Left lung (tissue), 10 donors: ENCODE measurements around the gene IFITM10. TPM values are rescaled to one million over a fixed set of nuclear protein-coding genes. Genes with fewer than 3 reads are reported as not detected.

Experiments used
- ATAC-seq: fragments of 200-7000 bp; cut with Tn5 transposase; one replicate; pipeline ENCODE4 v1.9.1; 2020; ENCODE audit warnings: moderate library complexity
- DNase-seq, 4 donors: peaks; one replicate each; pipeline ENCODE4 v3.0.0-alpha.2; 2013 to 2020
- H3K27ac ChIP-seq, 2 donors: fragments of 200-600 bp; sonication (generic) in 1 of 2; one replicate each; pipeline versions ENCODE4 v1.5.0 to v1.8.0; 2020 to 2021
- H3K27me3 ChIP-seq, 2 donors: fragments of 200-600 bp; sonication (generic) in 1 of 2; one replicate each; pipeline versions ENCODE4 v1.5.0 to v1.8.0; 2020 to 2021
- H3K36me3 ChIP-seq, 2 donors: fragments of 200-600 bp; sonication (generic) in 1 of 2; one replicate each; pipeline versions ENCODE4 v1.5.0 to v1.8.0; 2020 to 2021
- H3K4me1 ChIP-seq, 2 donors: fragments of 200-600 bp; one replicate each; pipeline ENCODE4 v1.8.0; 2021
- H3K4me3 ChIP-seq, 2 donors: fragments of 200-600 bp; sonication (generic) in 1 of 2; one replicate each; pipeline versions ENCODE4 v1.5.0 to v1.8.0; 2020 to 2021; ENCODE audit warnings: mild to moderate bottlenecking in 1 of 2
- H3K9me3 ChIP-seq, 2 donors: fragments of 200-600 bp; sonication (generic) in 1 of 2; one replicate each; pipeline versions ENCODE4 v1.5.0 to v1.8.0; 2020 to 2021
- intact Hi-C, 2 donors: fragments of 100-400 bp; cut with DNase I; formaldehyde crosslinking; loops; one replicate each; pipeline versions ENCODE4 v1.11.2 to v1.14.2; 2022
- polyA plus RNA-seq, 6 donors: library from polyadenylated mRNA; unstranded; fragments of 120-200 nt; gene quantifications; one replicate each; pipeline ENCODE4 v1.2.1, GENCODE V29; 2013; ENCODE audit not compliant: insufficient read length in 6 of 6
- total RNA-seq, 2 donors: library from RNA; stranded (reverse); fragmentation: NEBNext Ultra II Directional; extraction: Animal tissue kit (Norgen Biotek cat#: 25700); gene quantifications; one replicate each; pipeline ENCODE4 v1.2.1, GENCODE V29; 2021
- TF ChIP-seq, protein P1 (sequence below), 2 donors: fragments of 200-600 bp; sonication (generic) in 1 of 2; IDR thresholded peaks; one replicate each; pipeline versions ENCODE4 v1.5.0 to v1.8.0; 2021; ENCODE audit warnings: antibody characterized with exemption in 2 of 2
- donor health status: DM: no; HTN: yes; CAD: no.
- donor health status: DM: no; HTN: no; CAD: no.

IFITM10 gene
- total and polyA plus RNA-seq, 8 donors, result 0.07 to 16.5 (median 0.22) TPM; not detected in 1

- peak in 1 of 4 donors; percentile 42 for DNase-seq
- Histone ChIP-seq H3K9me3 (no peaks in the 10 kb centered on the region), H3K27me3 (peaks cover 0 to 39% of the 10 kb centered on the region in 2 donors), H3K27ac (no peak overlapping the region), H3K36me3 (no peaks in the 10 kb centered on the region), H3K4me1 (no peaks in the 10 kb centered on the region), H3K4me3 (no peak overlapping the region)
- intact Hi-C loops, result no loop called here
- TF ChIP-seq, protein P1, sequence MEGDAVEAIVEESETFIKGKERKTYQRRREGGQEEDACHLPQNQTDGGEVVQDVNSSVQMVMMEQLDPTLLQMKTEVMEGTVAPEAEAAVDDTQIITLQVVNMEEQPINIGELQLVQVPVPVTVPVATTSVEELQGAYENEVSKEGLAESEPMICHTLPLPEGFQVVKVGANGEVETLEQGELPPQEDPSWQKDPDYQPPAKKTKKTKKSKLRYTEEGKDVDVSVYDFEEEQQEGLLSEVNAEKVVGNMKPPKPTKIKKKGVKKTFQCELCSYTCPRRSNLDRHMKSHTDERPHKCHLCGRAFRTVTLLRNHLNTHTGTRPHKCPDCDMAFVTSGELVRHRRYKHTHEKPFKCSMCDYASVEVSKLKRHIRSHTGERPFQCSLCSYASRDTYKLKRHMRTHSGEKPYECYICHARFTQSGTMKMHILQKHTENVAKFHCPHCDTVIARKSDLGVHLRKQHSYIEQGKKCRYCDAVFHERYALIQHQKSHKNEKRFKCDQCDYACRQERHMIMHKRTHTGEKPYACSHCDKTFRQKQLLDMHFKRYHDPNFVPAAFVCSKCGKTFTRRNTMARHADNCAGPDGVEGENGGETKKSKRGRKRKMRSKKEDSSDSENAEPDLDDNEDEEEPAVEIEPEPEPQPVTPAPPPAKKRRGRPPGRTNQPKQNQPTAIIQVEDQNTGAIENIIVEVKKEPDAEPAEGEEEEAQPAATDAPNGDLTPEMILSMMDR (IDR thresholded peaks at IDR 0.05), result no peak
- no peak for ATAC-seq
Measured at GRCh38 chr11:1717745-1718144, 32.6 kb downstream of the IFITM10 start.

DNA sequence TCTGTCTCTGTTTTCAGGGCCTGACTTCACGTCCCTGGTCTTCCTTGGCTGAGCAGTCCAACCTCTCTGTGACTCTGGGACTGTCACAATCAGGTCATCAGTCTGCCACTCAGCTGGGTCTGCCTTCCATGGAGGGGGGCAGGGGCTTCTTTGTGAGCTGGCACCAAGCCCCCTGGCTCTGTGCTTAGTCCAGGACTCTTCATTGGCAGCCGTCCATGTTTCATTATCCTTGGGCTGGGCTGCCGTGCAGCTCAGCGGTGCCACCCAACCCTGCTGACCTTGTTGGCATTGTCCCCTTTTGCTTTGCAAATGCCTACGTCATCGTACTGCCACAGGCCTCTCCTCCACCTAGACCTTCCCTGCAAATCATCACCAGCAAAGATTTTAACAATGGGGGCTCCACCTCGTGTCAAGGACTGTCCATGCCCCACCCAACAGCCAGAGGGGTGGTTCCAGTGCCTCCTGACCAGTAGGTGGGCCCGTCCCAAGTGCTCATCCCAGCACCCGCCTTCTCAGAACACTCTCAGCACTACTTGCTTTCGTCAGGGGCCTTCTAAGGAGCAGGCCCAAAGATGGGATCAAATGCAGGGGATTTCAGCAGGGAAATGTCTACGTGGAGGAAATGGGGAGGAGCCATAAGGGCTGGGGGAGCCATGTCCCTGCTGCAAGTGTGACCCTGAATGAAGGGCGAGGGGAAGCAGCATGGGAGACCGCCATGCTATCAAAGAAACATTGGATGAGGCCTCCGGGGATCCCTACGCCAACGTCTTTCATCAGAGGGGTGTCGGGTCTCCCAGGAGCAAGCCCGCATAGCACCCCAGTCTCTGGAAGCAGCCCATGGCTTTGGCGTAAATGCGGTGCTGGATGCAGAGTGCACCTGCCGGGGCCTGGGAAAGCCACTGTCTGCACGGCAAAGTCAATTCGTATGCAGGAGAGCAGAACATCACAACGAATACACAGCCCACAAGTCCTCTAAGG lies 35.2 kb downstream of the IFITM10 start:
- TF ChIP-seq, protein P1 (IDR thresholded peaks at IDR 0.05), result no peak
- intact Hi-C loops, result no loop called here
- DNase-seq, result peak in 1 of 4 donors; percentile 41
- H3K4me1 ChIP-seq, result no peaks in the 10 kb centered on the region
- no peak overlapping the region for H3K4me3 ChIP-seq
- no peaks in the 10 kb centered on the region for H3K9me3 ChIP-seq
- H3K27me3 ChIP-seq, result peaks cover 0 to 24% of the 10 kb centered on the region in 2 donors
- ATAC-seq, result no peak
- H3K36me3 ChIP-seq, result no peaks in the 10 kb centered on the region
- H3K27ac ChIP-seq, result no peak overlapping the region

GRCh38 chr11:1708716-1709115 lies 41.7 kb downstream of the IFITM10 start:
- no peak for ATAC-seq
- TF ChIP-seq, protein P1 (IDR thresholded peaks at IDR 0.05), result no peak
- Histone ChIP-seq H3K27ac (no peak overlapping the region), H3K4me3 (no peak overlapping the region), H3K36me3 (no peaks in the 10 kb centered on the region), H3K4me1 (no peaks in the 10 kb centered on the region), H3K27me3 (peaks cover 0 to 34% of the 10 kb centered on the region in 2 donors), H3K9me3 (no peaks in the 10 kb centered on the region)
- DNase-seq, result no peak
- intact Hi-C loops, result no loop called here

GRCh38 chr11:1707751-1708150 lies 42.6 kb downstream of the IFITM10 start:
- Histone ChIP-seq H3K4me1 (no peaks in the 10 kb centered on the region), H3K9me3 (no peaks in the 10 kb centered on the region), H3K27ac (no peak overlapping the region), H3K36me3 (no peaks in the 10 kb centered on the region), H3K27me3 (peaks cover 4 to 26% of the 10 kb centered on the region in 2 donors), H3K4me3 (no peak overlapping the region)
- no peak for DNase-seq
- TF ChIP-seq, protein P1 (IDR thresholded peaks at IDR 0.05), result no peak
- ATAC-seq, result no peak
- intact Hi-C loops, result no loop called here

- Histone ChIP-seq H3K4me1 (no peaks in the 10 kb centered on the region), H3K4me3 (no peak overlapping the region), H3K36me3 (no peaks in the 10 kb centered on the region), H3K27me3 (peaks cover 4 to 33% of the 10 kb centered on the region in 2 donors), H3K27ac (no peak overlapping the region), H3K9me3 (no peaks in the 10 kb centered on the region)
- TF ChIP-seq, protein P1 (IDR thresholded peaks at IDR 0.05), result no peak
- ATAC-seq (peak; percentile 21), DNase-seq (peak in 1 of 4 donors; percentile 76)
- intact Hi-C loops, result no loop called here
Measured at GRCh38 chr11:1706634-1707400, 43.6 kb downstream of the IFITM10 start.
